HCT116 (cell line): Measurements from ENCODE around the gene EIF3I.

Source experiments
- CTCF ChIP-seq, 3 experiments: fragments of 200-600 bp in 1 of 3; sonication (generic) in 1 of 3; IDR thresholded peaks in 2 of 3; conservative IDR thresholded peaks in 1 of 3; 2 replicates each; pipeline ENCODE4 v1.5.1; 2012 to 2017; ENCODE audit warnings: low read depth in 2 of 3, low read length in 2 of 3, antibody characterized with exemption in 1 of 3, borderline replicate concordance in 1 of 3, control low read depth in 1 of 3, mild to moderate bottlenecking in 1 of 3, mixed read lengths in 1 of 3, mixed run types in 1 of 3, moderate library complexity in 1 of 3; ENCODE audit not compliant: insufficient read depth in 1 of 3
- EZH2phosphoT487 ChIP-seq: fragments of 200-600 bp; IDR thresholded peaks from 2 replicates; pipeline ENCODE4 v1.6.1; 2018; ENCODE audit warnings: antibody characterized with exemption, borderline replicate concordance
- POLR2A ChIP-seq: IDR thresholded peaks from 2 replicates; pipeline ENCODE4 v1.7.0; 2011; ENCODE audit warnings: borderline replicate concordance; ENCODE audit not compliant: insufficient read depth, insufficient read length; ENCODE audit errors: extremely low read depth
- POLR2AphosphoS5 ChIP-seq: IDR thresholded peaks from 2 replicates; pipeline ENCODE4 v1.6.1; 2011; ENCODE audit warnings: mild to moderate bottlenecking, low read depth, low read length, moderate library complexity
- RAD21 ChIP-seq: IDR thresholded peaks from 2 replicates; pipeline ENCODE4 v1.6.1; 2012; ENCODE audit warnings: low read depth, mild to moderate bottlenecking

GRCh38 chr1:32266921-32267591 is 44.8 kb downstream of the EIF3I start:
- TF ChIP-seq EZH2phosphoT487 (no peak), POLR2A (no peak), CTCF (IDR thresholded peaks at IDR 0.05 in 2 of 3, conservative IDR thresholded peaks at IDR 0.05 in 1 of 3; ENCODE audit: borderline replicate concordance in 1 of 3, insufficient read depth in 1 of 3, low read depth in 2 of 3, low read length in 2 of 3) (no peak), RAD21 (no peak), POLR2AphosphoS5 (no peak)
